ENCODE measurements around the gene PTPRU.

Gene PTPRU

GRCh38 chr1:29271724-29272123, 35.4 kb downstream of the PTPRU start:
- Histone ChIP-seq H3K27ac (no peak overlapping the region), H3K4me1 (0 out of 20 replicates have a peak, but pooled peaks cover 0 to 5% (median 0%) of the 10 kb centered on the region in 10 experiments), H4K20me1 (no peaks in the 10 kb centered on the region), H3K4me2 (no peak overlapping the region), H3K9me3 (replicated peaks in 1 of 11) (no peaks in the 10 kb centered on the region), H3K27me3 (no peaks in the 10 kb centered on the region; a peak in 1 of 22 replicates), H3K36me3 (no peaks in the 10 kb centered on the region), H3K9ac (no peak overlapping the region), H3K4me3 (no peak overlapping the region)
- TF ChIP-seq Cebpa-rat (IDR thresholded peaks at IDR 0.05) = no peak

GRCh38 chr1:29272147-29272907, 36.0 kb downstream of the PTPRU start:
- 0 out of 20 replicates have a peak, but pooled peaks cover 0 to 2% (median 0%) of the 10 kb centered on the region in 10 experiments for H3K4me1 ChIP-seq
- no peak overlapping the region for H3K4me3 ChIP-seq
- no peaks in the 10 kb centered on the region; a peak in 1 of 22 replicates for H3K27me3 ChIP-seq
- no peak overlapping the region for H3K9ac ChIP-seq
- no peak overlapping the region for H3K27ac ChIP-seq
- H3K4me2 ChIP-seq = no peak overlapping the region
- no peaks in the 10 kb centered on the region for H3K36me3 ChIP-seq
- no peak for TF ChIP-seq Cebpa-rat (IDR thresholded peaks at IDR 0.05)
- H4K20me1 ChIP-seq = no peaks in the 10 kb centered on the region
- H3K9me3 ChIP-seq (replicated peaks in 1 of 11) = 0 out of 22 replicates have a peak, but pooled peaks cover 0 to 5% (median 0%) of the 10 kb centered on the region in 11 experiments

GRCh38 chr1:29275435-29275834, 39.1 kb downstream of the PTPRU start:
- no peaks in the 10 kb centered on the region for H3K36me3 ChIP-seq
- no peak overlapping the region for H3K4me2 ChIP-seq
- H3K4me3 ChIP-seq = no peak overlapping the region
- no peak overlapping the region for H3K27ac ChIP-seq
- no peaks in the 10 kb centered on the region for H3K27me3 ChIP-seq
- no peak for TF ChIP-seq Cebpa-rat (IDR thresholded peaks at IDR 0.05)
- H3K9ac ChIP-seq = no peak overlapping the region
- 0 out of 20 replicates have a peak, but pooled peaks cover 0 to under 1% (median 0%) of the 10 kb centered on the region in 10 experiments for H3K4me1 ChIP-seq
- 0 out of 22 replicates have a peak, but pooled peaks cover 0 to 5% (median 0%) of the 10 kb centered on the region in 11 experiments for H3K9me3 ChIP-seq (replicated peaks in 1 of 11)
- H4K20me1 ChIP-seq = no peaks in the 10 kb centered on the region

- Histone ChIP-seq H3K4me2 (no peak overlapping the region), H3K4me3 (no peak overlapping the region)
- TF ChIP-seq Cebpa-rat (IDR thresholded peaks at IDR 0.05) = no peak
These were observed 41.8 kb downstream of the PTPRU start for GRCh38 chr1:29278124-29278523.

GRCh38 chr1:29279406-29279805, 43.1 kb downstream of the PTPRU start:
- Histone ChIP-seq H3K27me3 (no peaks in the 10 kb centered on the region), H3K4me2 (no peak overlapping the region), H3K4me1 (peaks cover 0 to 17% (median 12%) of the 10 kb centered on the region in 10 experiments; a peak in 13 of 20 replicates), H3K27ac (no peak overlapping the region), H3K36me3 (no peaks in the 10 kb centered on the region), H3K9ac (no peak overlapping the region), H3K4me3 (no peak overlapping the region), H4K20me1 (no peaks in the 10 kb centered on the region), H3K9me3 (replicated peaks in 1 of 11) (0 out of 22 replicates have a peak, but pooled peaks cover 0 to 5% (median 0%) of the 10 kb centered on the region in 11 experiments)
- no peak for TF ChIP-seq Cebpa-rat (IDR thresholded peaks at IDR 0.05)

More at GRCh38 chr1:29278124-29278523, 41.8 kb downstream of the PTPRU start:
- Histone ChIP-seq H3K27me3 (no peaks in the 10 kb centered on the region), H3K9me3 (replicated peaks in 1 of 11) (0 out of 22 replicates have a peak, but pooled peaks cover 0 to 5% (median 0%) of the 10 kb centered on the region in 11 experiments), H3K4me1 (peaks cover 0 to 5% (median 4%) of the 10 kb centered on the region in 10 experiments; a peak in 4 of 20 replicates), H4K20me1 (no peaks in the 10 kb centered on the region), H3K36me3 (no peaks in the 10 kb centered on the region), H3K27ac (no peak overlapping the region), H3K9ac (no peak overlapping the region)

- Histone ChIP-seq H3K27ac (no peak overlapping the region), H3K9ac (no peak overlapping the region), H3K4me1 (peaks cover 0 to 19% (median 13%) of the 10 kb centered on the region in 10 experiments; a peak in 13 of 20 replicates), H3K9me3 (replicated peaks in 1 of 11) (0 out of 22 replicates have a peak, but pooled peaks cover 0 to 5% (median 0%) of the 10 kb centered on the region in 11 experiments), H3K27me3 (no peaks in the 10 kb centered on the region), H3K4me2 (no peak overlapping the region), H3K36me3 (no peaks in the 10 kb centered on the region), H3K4me3 (no peak overlapping the region), H4K20me1 (no peaks in the 10 kb centered on the region)
- TF ChIP-seq Cebpa-rat (IDR thresholded peaks at IDR 0.05) = no peak
These were observed 43.6 kb downstream of the PTPRU start for GRCh38 chr1:29279951-29280391.

GRCh38 chr1:29280409-29281131, 44.2 kb downstream of the PTPRU start:
- peaks cover 0 to 19% (median 13%) of the 10 kb centered on the region in 10 experiments; a peak in 13 of 20 replicates for H3K4me1 ChIP-seq
- H3K27me3 ChIP-seq = no peaks in the 10 kb centered on the region
- H3K27ac ChIP-seq = no peak overlapping the region
- H3K4me3 ChIP-seq = no peak overlapping the region
- H3K36me3 ChIP-seq = no peaks in the 10 kb centered on the region
- H3K9me3 ChIP-seq (replicated peaks in 1 of 11) = 0 out of 22 replicates have a peak, but pooled peaks cover 0 to 5% (median 0%) of the 10 kb centered on the region in 11 experiments
- H4K20me1 ChIP-seq = no peaks in the 10 kb centered on the region
- H3K9ac ChIP-seq = no peak overlapping the region
- no peak overlapping the region; a peak in 1 of 22 replicates for H3K4me2 ChIP-seq
- TF ChIP-seq Cebpa-rat (IDR thresholded peaks at IDR 0.05) = no peak

GRCh38 chr1:29281571-29281970, 45.2 kb downstream of the PTPRU start:
- Histone ChIP-seq H3K9me3 (replicated peaks in 1 of 11) (0 out of 22 replicates have a peak, but pooled peaks cover 0 to 5% (median 0%) of the 10 kb centered on the region in 11 experiments), H4K20me1 (no peaks in the 10 kb centered on the region), H3K4me3 (no peak overlapping the region), H3K36me3 (no peaks in the 10 kb centered on the region), H3K9ac (no peak overlapping the region), H3K27me3 (no peaks in the 10 kb centered on the region), H3K4me1 (peaks cover 0 to 25% (median 17%) of the 10 kb centered on the region in 10 experiments; a peak in 13 of 20 replicates), H3K27ac (no peak overlapping the region), H3K4me2 (no peak overlapping the region)
- TF ChIP-seq Cebpa-rat (IDR thresholded peaks at IDR 0.05) = no peak
